ENCODE measurements around the gene NTM. TPM values are rescaled to one million over a fixed set of nuclear protein-coding genes. Genes with fewer than 3 reads are reported as not detected.

Gene NTM
- polyA plus RNA-seq, 4 donors = 0.94 to 3.1 (median 1.4) TPM; not detected in 1

DNA sequence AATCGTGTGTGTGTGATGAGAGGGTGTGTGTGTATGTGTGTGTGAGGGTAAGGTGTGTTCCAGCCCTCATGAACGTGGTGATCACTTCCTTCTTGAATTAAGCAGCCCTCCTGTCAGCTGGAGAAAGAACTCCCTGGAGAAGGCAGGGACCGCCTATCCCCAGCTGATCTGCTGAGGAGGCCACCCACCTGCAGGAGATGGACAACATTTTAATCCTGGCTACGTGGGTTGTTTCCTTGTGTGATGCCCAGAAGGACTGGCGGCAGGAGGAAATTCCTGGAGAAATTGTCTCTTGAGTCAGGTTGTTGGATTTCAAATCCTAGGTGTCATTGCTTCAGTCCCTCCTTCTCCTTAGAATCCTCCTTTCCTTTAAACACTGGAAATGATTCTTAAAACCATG is 878.8 kb downstream of the NTM start:
- 51 to 67% (median 53%) methylated on average over 5 of the region's 5 CpGs for WGBS, 3 donors
- no peak for FAIRE-seq
- Histone ChIP-seq H3K9me3 (ENCODE audit: control insufficient read depth in 2 of 2, insufficient read depth in 1 of 2, low read depth in 1 of 2, low read length in 1 of 2) (no peaks in the 10 kb centered on the region), H3K4me3 (ENCODE audit: low read depth in 1 of 3, low read length in 3 of 3) (no peak overlapping the region), H3K27ac (ENCODE audit: low read depth in 1 of 3, low read length in 2 of 3) (no peak overlapping the region), H3K4me1 (ENCODE audit: control insufficient read depth in 3 of 3, insufficient read depth in 2 of 3, low read depth in 1 of 3, low read length in 2 of 3) (no peaks in the 10 kb centered on the region), H3K27me3 (ENCODE audit: control insufficient read depth in 3 of 3, insufficient read depth in 3 of 3, low read length in 3 of 3) (no peaks in the 10 kb centered on the region), H3K36me3 (ENCODE audit: control insufficient read depth in 3 of 3, insufficient read depth in 2 of 3, low read depth in 1 of 3, low read length in 3 of 3) (no peaks in the 10 kb centered on the region)
- no peak for DNase-seq

DNA sequence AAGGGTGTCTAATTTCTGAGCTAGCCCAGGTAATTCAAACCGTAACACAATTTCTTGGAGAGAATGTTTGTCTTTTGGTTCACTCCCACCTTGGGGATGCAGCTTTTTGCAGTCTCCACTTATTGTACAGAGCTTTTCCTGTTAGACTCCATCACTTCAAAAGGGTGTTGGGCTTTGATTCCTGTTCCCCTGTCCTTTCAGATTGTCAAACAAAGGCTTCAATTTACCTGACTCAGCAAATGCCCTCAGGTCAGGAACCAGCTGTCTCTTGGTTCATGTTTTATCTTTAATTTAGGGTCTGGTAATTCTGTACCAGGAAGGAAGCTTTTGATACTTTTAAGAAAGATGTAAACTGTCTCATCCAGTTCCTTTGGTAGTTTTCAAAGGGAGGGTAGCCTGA is 880.6 kb downstream of the NTM start:
- H3K36me3 ChIP-seq (ENCODE audit: control insufficient read depth in 3 of 3, insufficient read depth in 2 of 3, low read depth in 1 of 3, low read length in 3 of 3) = no peaks in the 10 kb centered on the region
- WGBS, 3 donors = 84 to 96% (median 86%) methylated on average over 1 of the region's 1 CpG
- FAIRE-seq = no peak

DNA sequence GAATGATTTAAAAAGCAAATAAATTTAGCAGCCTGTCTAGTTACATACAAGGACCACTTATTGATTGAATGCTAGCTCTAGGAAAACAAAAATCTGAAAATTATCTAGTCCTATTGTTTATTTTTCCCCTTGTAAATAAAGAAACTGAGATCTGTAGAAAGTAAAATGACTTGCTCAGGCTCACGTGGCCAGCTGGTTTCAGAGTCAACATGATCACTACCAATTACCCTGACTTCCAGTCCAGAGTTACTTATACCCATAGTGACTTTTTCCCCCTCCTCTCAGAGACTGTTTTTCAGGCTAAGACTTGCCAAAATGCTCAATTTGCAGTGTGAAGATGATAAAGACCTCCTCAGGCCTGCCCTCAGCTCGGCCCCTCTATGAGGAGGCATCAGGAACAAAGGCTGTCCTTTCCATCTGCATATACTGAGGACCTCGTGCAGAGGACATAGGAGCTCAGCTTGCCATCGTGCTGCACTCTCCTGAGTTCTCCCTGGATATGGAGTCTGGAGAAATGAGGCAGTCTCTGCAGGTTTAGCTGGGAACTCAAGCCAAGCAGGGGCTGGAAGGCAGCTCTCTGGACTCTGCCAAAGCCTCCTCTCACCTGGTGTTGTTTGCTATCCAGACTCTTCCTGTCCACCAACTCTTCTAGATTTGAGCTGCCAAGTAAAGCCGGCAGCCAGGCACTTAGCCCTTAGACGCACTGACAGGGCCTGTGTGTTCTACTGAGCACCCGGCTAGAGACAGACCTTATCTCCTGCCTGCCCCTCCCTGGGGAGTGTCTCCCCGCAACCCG is 883.3 kb downstream of the NTM start:
- H3K27ac ChIP-seq (ENCODE audit: low read depth in 1 of 3, low read length in 2 of 3) = no peak overlapping the region
- no peak for FAIRE-seq
- no peaks in the 10 kb centered on the region for H3K9me3 ChIP-seq (ENCODE audit: control insufficient read depth in 2 of 2, insufficient read depth in 1 of 2, low read depth in 1 of 2, low read length in 1 of 2)
- H3K36me3 ChIP-seq (ENCODE audit: control insufficient read depth in 3 of 3, insufficient read depth in 2 of 3, low read depth in 1 of 3, low read length in 3 of 3) = no peaks in the 10 kb centered on the region
- no peak overlapping the region for H3K4me3 ChIP-seq (ENCODE audit: low read depth in 1 of 3, low read length in 3 of 3)
- WGBS, 3 donors = 31 to 65% (median 43%) methylated on average over 9 of the region's 9 CpGs
- no peaks in the 10 kb centered on the region for H3K27me3 ChIP-seq (ENCODE audit: control insufficient read depth in 3 of 3, insufficient read depth in 3 of 3, low read length in 3 of 3)
- no peak for DNase-seq
- H3K4me1 ChIP-seq (ENCODE audit: control insufficient read depth in 3 of 3, insufficient read depth in 2 of 3, low read depth in 1 of 3, low read length in 2 of 3) = no peaks in the 10 kb centered on the region

More for the DNA sequence above, 880.6 kb downstream of the NTM start:
- no peak overlapping the region for H3K4me3 ChIP-seq (ENCODE audit: low read depth in 1 of 3, low read length in 3 of 3)
- no peaks in the 10 kb centered on the region for H3K27me3 ChIP-seq (ENCODE audit: control insufficient read depth in 3 of 3, insufficient read depth in 3 of 3, low read length in 3 of 3)
- no peaks in the 10 kb centered on the region for H3K4me1 ChIP-seq (ENCODE audit: control insufficient read depth in 3 of 3, insufficient read depth in 2 of 3, low read depth in 1 of 3, low read length in 2 of 3)
- DNase-seq = no peak
- H3K27ac ChIP-seq (ENCODE audit: low read depth in 1 of 3, low read length in 2 of 3) = no peak overlapping the region
- H3K9me3 ChIP-seq (ENCODE audit: control insufficient read depth in 2 of 2, insufficient read depth in 1 of 2, low read depth in 1 of 2, low read length in 1 of 2) = no peaks in the 10 kb centered on the region

DNA sequence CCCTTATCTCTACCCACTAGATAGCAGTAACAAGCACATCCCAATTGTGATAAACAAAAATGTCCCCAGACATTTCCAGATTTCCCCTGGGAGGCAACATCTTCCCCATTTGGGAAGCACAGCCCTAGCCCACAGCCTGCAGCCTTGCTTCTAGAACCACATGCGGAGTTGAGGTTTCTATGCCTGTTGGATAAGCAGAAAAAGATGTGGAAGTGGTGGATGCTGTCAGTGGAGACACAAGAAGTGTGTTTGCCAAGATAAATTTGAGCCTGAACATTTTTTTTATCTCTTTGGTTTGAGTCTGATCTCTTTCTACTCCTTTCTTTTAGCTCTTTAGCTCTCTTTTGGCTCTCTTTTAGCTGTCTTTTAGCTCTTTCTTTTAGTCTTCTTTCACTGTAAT is 884.5 kb downstream of the NTM start:
- Histone ChIP-seq H3K9me3 (ENCODE audit: control insufficient read depth in 2 of 2, insufficient read depth in 1 of 2, low read depth in 1 of 2, low read length in 1 of 2) (no peaks in the 10 kb centered on the region), H3K36me3 (ENCODE audit: control insufficient read depth in 3 of 3, insufficient read depth in 2 of 3, low read depth in 1 of 3, low read length in 3 of 3) (no peaks in the 10 kb centered on the region), H3K4me1 (ENCODE audit: control insufficient read depth in 3 of 3, insufficient read depth in 2 of 3, low read depth in 1 of 3, low read length in 2 of 3) (no peaks in the 10 kb centered on the region), H3K27ac (ENCODE audit: low read depth in 1 of 3, low read length in 2 of 3) (no peak overlapping the region), H3K4me3 (ENCODE audit: low read depth in 1 of 3, low read length in 3 of 3) (no peak overlapping the region), H3K27me3 (ENCODE audit: control insufficient read depth in 3 of 3, insufficient read depth in 3 of 3, low read length in 3 of 3) (no peaks in the 10 kb centered on the region)
- WGBS, 3 donors = 78 to 96% (median 95%) methylated on average over 1 of the region's 1 CpG
- no peak for FAIRE-seq
- DNase-seq = no peak

DNA sequence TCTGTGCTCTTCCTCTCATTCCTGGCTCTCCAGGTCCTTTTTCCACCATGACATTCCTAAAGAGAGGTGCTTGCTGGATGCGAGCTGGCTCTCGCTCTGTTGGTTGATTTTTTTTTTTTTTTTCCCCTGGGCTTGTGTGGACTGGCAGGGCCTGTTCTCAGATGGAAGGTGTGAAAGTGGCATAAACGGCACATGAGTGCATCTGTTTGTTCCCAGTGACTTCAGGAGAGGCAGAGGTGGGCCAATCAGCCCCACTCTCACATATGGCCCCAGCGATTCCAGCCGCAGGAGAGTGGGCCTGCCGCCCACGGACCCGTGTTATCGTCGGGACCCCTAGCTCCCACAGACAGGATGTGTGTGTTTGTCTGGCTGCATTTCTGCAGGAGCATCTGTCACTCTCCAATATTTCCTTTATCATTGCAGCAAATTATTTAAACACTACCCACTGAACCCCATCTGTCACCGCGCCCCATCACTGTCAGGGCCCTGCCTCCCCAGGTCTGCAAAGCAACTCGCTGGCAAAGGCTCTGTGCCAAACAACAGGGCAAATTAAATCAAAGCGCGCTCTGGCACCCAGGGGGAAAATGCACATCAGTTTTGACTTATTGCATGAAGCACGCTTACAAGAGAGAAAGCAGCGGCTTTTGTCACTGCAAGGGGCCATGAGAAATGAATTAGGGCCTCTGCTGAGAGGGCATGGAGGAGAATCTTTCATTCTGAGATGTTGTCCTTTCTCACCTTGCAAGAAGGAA is 886.3 kb downstream of the NTM start:
- DNase-seq (no peak), FAIRE-seq (no peak)
- 85 to 86% (median 86%) methylated on average over 17 of the region's 17 CpGs for WGBS, 3 donors
- Histone ChIP-seq H3K4me3 (ENCODE audit: low read depth in 1 of 3, low read length in 3 of 3) (no peak overlapping the region), H3K4me1 (ENCODE audit: control insufficient read depth in 3 of 3, insufficient read depth in 2 of 3, low read depth in 1 of 3, low read length in 2 of 3) (no peaks in the 10 kb centered on the region), H3K36me3 (ENCODE audit: control insufficient read depth in 3 of 3, insufficient read depth in 2 of 3, low read depth in 1 of 3, low read length in 3 of 3) (no peaks in the 10 kb centered on the region), H3K9me3 (ENCODE audit: control insufficient read depth in 2 of 2, insufficient read depth in 1 of 2, low read depth in 1 of 2, low read length in 1 of 2) (no peaks in the 10 kb centered on the region), H3K27ac (ENCODE audit: low read depth in 1 of 3, low read length in 2 of 3) (no peak overlapping the region), H3K27me3 (ENCODE audit: control insufficient read depth in 3 of 3, insufficient read depth in 3 of 3, low read length in 3 of 3) (no peaks in the 10 kb centered on the region)

DNA sequence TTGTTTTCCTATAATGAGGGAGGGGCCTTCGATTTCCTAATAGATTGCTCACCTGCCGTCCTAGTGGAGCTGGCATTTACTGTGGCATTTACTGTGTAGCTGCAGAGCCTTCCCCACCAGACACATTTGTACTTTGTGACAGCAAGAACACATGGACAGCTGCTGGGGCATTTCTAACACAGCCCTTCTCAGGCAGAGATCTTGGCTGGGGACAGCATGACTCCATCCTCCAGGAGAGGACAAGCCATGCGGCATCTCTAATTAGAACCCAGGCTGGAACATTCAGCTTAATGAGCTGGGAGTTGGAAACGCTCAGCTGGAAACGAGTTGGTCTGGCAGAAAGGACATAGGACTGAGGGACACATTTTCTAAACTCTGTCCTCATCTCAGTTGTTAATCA is 887.5 kb downstream of the NTM start:
- no peak for FAIRE-seq
- no peaks in the 10 kb centered on the region for H3K9me3 ChIP-seq (ENCODE audit: control insufficient read depth in 2 of 2, insufficient read depth in 1 of 2, low read depth in 1 of 2, low read length in 1 of 2)
- 73 to 82% (median 79%) methylated on average over 5 of the region's 5 CpGs for WGBS, 3 donors

DNA sequence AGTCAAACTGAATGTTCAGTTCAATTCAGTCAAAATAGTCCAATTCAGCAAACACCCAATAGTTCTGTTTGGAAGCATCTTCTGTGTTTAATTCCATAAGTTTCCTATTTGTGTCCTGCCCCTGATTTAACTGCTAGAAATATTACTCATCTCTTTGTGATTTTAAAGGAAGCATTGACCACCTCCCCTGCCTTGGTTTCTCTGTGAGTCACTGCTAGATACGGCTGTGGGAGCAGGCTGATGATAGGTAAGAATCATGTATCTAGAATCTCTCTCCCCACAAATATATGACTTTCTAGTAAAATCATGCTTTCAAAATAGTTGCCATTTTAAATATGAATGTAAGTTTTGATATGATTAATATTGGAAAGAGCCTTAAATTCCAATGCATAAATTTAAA is 888.5 kb downstream of the NTM start:
- no peak overlapping the region for H3K27ac ChIP-seq (ENCODE audit: low read depth in 1 of 3, low read length in 2 of 3)
- no peaks in the 10 kb centered on the region for H3K9me3 ChIP-seq (ENCODE audit: control insufficient read depth in 2 of 2, insufficient read depth in 1 of 2, low read depth in 1 of 2, low read length in 1 of 2)
- DNase-seq = no peak
- WGBS, 3 donors = 77 to 83% (median 78%) methylated on average over 1 of the region's 1 CpG
- no peak overlapping the region for H3K4me3 ChIP-seq (ENCODE audit: low read depth in 1 of 3, low read length in 3 of 3)
- no peaks in the 10 kb centered on the region for H3K27me3 ChIP-seq (ENCODE audit: control insufficient read depth in 3 of 3, insufficient read depth in 3 of 3, low read length in 3 of 3)
- H3K4me1 ChIP-seq (ENCODE audit: control insufficient read depth in 3 of 3, insufficient read depth in 2 of 3, low read depth in 1 of 3, low read length in 2 of 3) = no peaks in the 10 kb centered on the region
- no peaks in the 10 kb centered on the region for H3K36me3 ChIP-seq (ENCODE audit: control insufficient read depth in 3 of 3, insufficient read depth in 2 of 3, low read depth in 1 of 3, low read length in 3 of 3)
- no peak for FAIRE-seq

More for the DNA sequence above, 887.5 kb downstream of the NTM start:
- Histone ChIP-seq H3K36me3 (ENCODE audit: control insufficient read depth in 3 of 3, insufficient read depth in 2 of 3, low read depth in 1 of 3, low read length in 3 of 3) (no peaks in the 10 kb centered on the region), H3K27me3 (ENCODE audit: control insufficient read depth in 3 of 3, insufficient read depth in 3 of 3, low read length in 3 of 3) (no peaks in the 10 kb centered on the region), H3K27ac (ENCODE audit: low read depth in 1 of 3, low read length in 2 of 3) (no peak overlapping the region), H3K4me1 (ENCODE audit: control insufficient read depth in 3 of 3, insufficient read depth in 2 of 3, low read depth in 1 of 3, low read length in 2 of 3) (no peaks in the 10 kb centered on the region), H3K4me3 (ENCODE audit: low read depth in 1 of 3, low read length in 3 of 3) (no peak overlapping the region)
- DNase-seq = no peak

DNA sequence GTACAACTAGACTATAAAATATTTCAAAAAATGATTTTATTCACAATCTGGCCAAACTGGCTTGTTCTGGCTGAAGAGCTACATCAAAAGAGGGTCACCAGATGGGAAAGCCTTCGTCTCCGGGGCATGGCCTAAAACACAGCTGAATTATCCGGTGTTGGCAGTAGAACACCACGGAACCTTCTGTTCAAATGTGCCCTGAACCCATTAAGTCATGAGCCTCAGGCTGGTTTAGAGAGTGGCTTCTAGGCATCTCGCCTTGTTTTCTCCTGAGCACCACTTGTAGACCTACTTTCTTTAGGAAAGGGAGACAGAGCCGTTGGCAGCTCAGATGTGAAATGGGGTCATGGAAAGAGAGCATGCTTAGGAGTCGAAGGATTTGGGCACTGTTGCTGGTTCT is 890.2 kb downstream of the NTM start:
- Histone ChIP-seq H3K36me3 (ENCODE audit: control insufficient read depth in 3 of 3, insufficient read depth in 2 of 3, low read depth in 1 of 3, low read length in 3 of 3) (no peaks in the 10 kb centered on the region), H3K27ac (ENCODE audit: low read depth in 1 of 3, low read length in 2 of 3) (no peak overlapping the region), H3K4me1 (ENCODE audit: control insufficient read depth in 3 of 3, insufficient read depth in 2 of 3, low read depth in 1 of 3, low read length in 2 of 3) (no peaks in the 10 kb centered on the region), H3K4me3 (ENCODE audit: low read depth in 1 of 3, low read length in 3 of 3) (no peak overlapping the region), H3K9me3 (ENCODE audit: control insufficient read depth in 2 of 2, insufficient read depth in 1 of 2, low read depth in 1 of 2, low read length in 1 of 2) (no peaks in the 10 kb centered on the region), H3K27me3 (ENCODE audit: control insufficient read depth in 3 of 3, insufficient read depth in 3 of 3, low read length in 3 of 3) (no peaks in the 10 kb centered on the region)
- FAIRE-seq (no peak), DNase-seq (no peak)
- WGBS, 3 donors = 80 to 90% (median 84%) methylated on average over 7 of the region's 7 CpGs

All from small intestine (tissue), 7 donors.